SH-SY5Y (cell line): Measurements from ENCODE around the gene OTULIN.

Source experiments
- GATA2 ChIP-seq: IDR thresholded peaks from 2 replicates; pipeline ENCODE4 v1.6.1; 2011; ENCODE audit warnings: mild to moderate bottlenecking, low read depth, low read length
- GATA3 ChIP-seq: IDR thresholded peaks from 2 replicates; pipeline ENCODE4 v1.6.1; 2011; ENCODE audit warnings: low read depth, mild to moderate bottlenecking, low read length, moderate library complexity

- TF ChIP-seq GATA2 = no peak
- no peak for TF ChIP-seq GATA3
Measured at GRCh38 chr5:14664270-14665100, at the start of gene OTULIN.
